DND-41 (cell line): ENCODE data around the gene TRIM4.
"Not testable (repeated sequence)": the region's sequence is repeated elsewhere in the genome, so short reads cannot be mapped to it uniquely, and the experiment has no call there.

Experiments used
- ATAC-seq: fragments of 200-7000 bp; cut with Tn5 transposase; 3 replicates; pipeline ENCODE4 v1.9.1; 2021; ENCODE audit warnings: low read depth; ENCODE audit not compliant: insufficient read depth
- DNase-seq: peaks from one replicate; pipeline ENCODE4 v3.0.0-alpha.2; 2020
- H2AFZ ChIP-seq: 2 replicates; pipeline ENCODE4 v1.6.0; 2012; ENCODE audit warnings: low read depth, low read length
- H3K27ac ChIP-seq: 2 replicates; pipeline ENCODE4 v1.5.1; 2012; ENCODE audit warnings: low read length, inconsistent platforms
- H3K27me3 ChIP-seq: fragments of 200-600 bp; sonication (generic); 2 replicates; pipeline ENCODE4 v1.6.0; 2012; ENCODE audit warnings: low read length, mild to moderate bottlenecking, inconsistent platforms; ENCODE audit not compliant: insufficient read depth, poor library complexity
- H3K36me3 ChIP-seq: 2 replicates; pipeline ENCODE4 v1.5.1; 2012; ENCODE audit warnings: low read length, inconsistent platforms; ENCODE audit not compliant: insufficient read depth
- H3K4me1 ChIP-seq: 2 replicates; pipeline ENCODE4 v1.5.1; 2012; ENCODE audit warnings: mild to moderate bottlenecking, low read length; ENCODE audit not compliant: insufficient read depth
- H3K4me2 ChIP-seq: 2 replicates; pipeline ENCODE4 v1.6.0; 2012; ENCODE audit warnings: mild to moderate bottlenecking, moderate library complexity, low read length, inconsistent platforms; ENCODE audit not compliant: insufficient read depth
- H3K4me3 ChIP-seq, 2 experiments: fragments of 200-600 bp in 1 of 2; shearing (Covaris generic) in 1 of 2; 2 replicates each; pipeline ENCODE4 v1.5.1; 2012 to 2016; ENCODE audit warnings: inconsistent platforms in 2 of 2, low read length in 2 of 2, mild to moderate bottlenecking in 2 of 2, low read depth in 1 of 2, moderate library complexity in 1 of 2
- H3K79me2 ChIP-seq: 2 replicates; pipeline ENCODE4 v1.6.0; 2012; ENCODE audit warnings: low read length, inconsistent platforms; ENCODE audit not compliant: insufficient read depth
- H3K9ac ChIP-seq: 2 replicates; pipeline ENCODE4 v1.6.0; 2012; ENCODE audit warnings: low read depth, mild to moderate bottlenecking, inconsistent platforms, low read length, moderate library complexity
- H3K9me3 ChIP-seq: 2 replicates; pipeline ENCODE4 v1.5.1; 2012; ENCODE audit warnings: low read length, moderate library complexity, mild to moderate bottlenecking, inconsistent platforms; ENCODE audit not compliant: insufficient read depth, severe bottlenecking
- H4K20me1 ChIP-seq: 2 replicates; pipeline ENCODE4 v1.6.0; 2012; ENCODE audit warnings: low read length; ENCODE audit not compliant: insufficient read depth
- EZH2 ChIP-seq: IDR thresholded peaks from 3 replicates; pipeline ENCODE4 v1.6.1; 2012; ENCODE audit warnings: borderline replicate concordance, low read depth, mild to moderate bottlenecking, moderate library complexity, low read length, inconsistent platforms; ENCODE audit not compliant: severe bottlenecking
- TF ChIP-seq, protein P1 (sequence below): IDR thresholded peaks from 2 replicates; pipeline ENCODE4 v1.5.1; 2012; ENCODE audit warnings: borderline replicate concordance, low read length, moderate library complexity, mild to moderate bottlenecking; ENCODE audit not compliant: poor library complexity, severe bottlenecking; ENCODE audit errors: extremely low read depth

TRIM4 gene

DNA sequence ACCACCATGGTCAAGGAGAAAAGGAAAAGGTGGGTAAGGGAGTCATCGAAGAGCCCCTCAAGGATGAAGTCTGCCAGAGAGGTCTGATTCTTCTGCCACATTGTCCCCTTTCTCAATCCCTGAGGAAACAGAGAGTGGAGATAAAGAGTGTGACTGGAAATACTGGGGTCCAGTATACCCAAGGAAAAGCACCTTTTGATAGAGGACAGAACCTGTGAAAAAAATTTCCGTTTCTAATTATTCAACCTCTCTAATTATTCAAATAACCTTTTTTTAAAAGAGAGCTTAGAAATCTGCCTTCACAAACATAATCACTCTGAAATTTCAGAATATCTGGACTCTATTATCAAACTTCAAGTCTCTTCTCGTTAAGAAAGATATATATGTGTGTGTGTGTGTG is 42.4 kb downstream of the TRIM4 start, which contains the start of gene OR2AE1:
Gene OR2AE1 (minus strand): TSS at position 101 of the 400 bp plus-strand sequence. CDS start 0 bp downstream, at position 101.
- Histone ChIP-seq H3K9ac (no peak within 1 kb of the TSS), H3K4me2 (no peak within 1 kb of the TSS), H3K9me3 (no peaks in the 10 kb centered on the region), H3K4me3 (no peak within 1 kb of the TSS), H2AFZ (no peak within 1 kb of the TSS), H3K4me1 (no peaks in the 10 kb centered on the region), H3K27ac (no peak within 1 kb of the TSS), H4K20me1 (no peaks in the 10 kb centered on the region), H3K27me3 (no peaks in the 10 kb centered on the region), H3K36me3 (no peaks in the 10 kb centered on the region), H3K79me2 (no peaks in the 10 kb centered on the region)
- TF ChIP-seq, protein P1, sequence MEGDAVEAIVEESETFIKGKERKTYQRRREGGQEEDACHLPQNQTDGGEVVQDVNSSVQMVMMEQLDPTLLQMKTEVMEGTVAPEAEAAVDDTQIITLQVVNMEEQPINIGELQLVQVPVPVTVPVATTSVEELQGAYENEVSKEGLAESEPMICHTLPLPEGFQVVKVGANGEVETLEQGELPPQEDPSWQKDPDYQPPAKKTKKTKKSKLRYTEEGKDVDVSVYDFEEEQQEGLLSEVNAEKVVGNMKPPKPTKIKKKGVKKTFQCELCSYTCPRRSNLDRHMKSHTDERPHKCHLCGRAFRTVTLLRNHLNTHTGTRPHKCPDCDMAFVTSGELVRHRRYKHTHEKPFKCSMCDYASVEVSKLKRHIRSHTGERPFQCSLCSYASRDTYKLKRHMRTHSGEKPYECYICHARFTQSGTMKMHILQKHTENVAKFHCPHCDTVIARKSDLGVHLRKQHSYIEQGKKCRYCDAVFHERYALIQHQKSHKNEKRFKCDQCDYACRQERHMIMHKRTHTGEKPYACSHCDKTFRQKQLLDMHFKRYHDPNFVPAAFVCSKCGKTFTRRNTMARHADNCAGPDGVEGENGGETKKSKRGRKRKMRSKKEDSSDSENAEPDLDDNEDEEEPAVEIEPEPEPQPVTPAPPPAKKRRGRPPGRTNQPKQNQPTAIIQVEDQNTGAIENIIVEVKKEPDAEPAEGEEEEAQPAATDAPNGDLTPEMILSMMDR: no peak
- no peak for TF ChIP-seq EZH2
- DNase-seq (no peak), ATAC-seq (no peak)

GRCh38 chr7:99876491-99876890 is 42.8 kb downstream of the TRIM4 start:
- no peak overlapping the region for H3K9ac ChIP-seq
- no peak for DNase-seq

GRCh38 chr7:99868246-99868645 is 51.1 kb downstream of the TRIM4 start:
- ATAC-seq: no peak
- Histone ChIP-seq H4K20me1 (no peaks in the 10 kb centered on the region), H2AFZ (no peak overlapping the region), H3K4me1 (no peaks in the 10 kb centered on the region), H3K36me3 (no peaks in the 10 kb centered on the region), H3K9ac (no peak overlapping the region), H3K4me3 (no peak overlapping the region), H3K27me3 (peaks cover 2% of the 10 kb centered on the region), H3K79me2 (no peaks in the 10 kb centered on the region), H3K4me2 (no peak overlapping the region), H3K27ac (no peak overlapping the region), H3K9me3 (peaks cover 6% of the 10 kb centered on the region)
- no peak for DNase-seq
- TF ChIP-seq, protein P1: no peak
- TF ChIP-seq EZH2: no peak

More at GRCh38 chr7:99876491-99876890, 42.8 kb downstream of the TRIM4 start:
- Histone ChIP-seq H3K4me2 (no peak overlapping the region), H3K27me3 (no peaks in the 10 kb centered on the region), H3K4me1 (no peaks in the 10 kb centered on the region), H3K79me2 (no peaks in the 10 kb centered on the region), H3K36me3 (no peaks in the 10 kb centered on the region), H4K20me1 (no peaks in the 10 kb centered on the region), H3K9me3 (no peaks in the 10 kb centered on the region), H3K27ac (no peak overlapping the region), H2AFZ (no peak overlapping the region), H3K4me3 (no peak overlapping the region)
- TF ChIP-seq EZH2: no peak
- TF ChIP-seq, protein P1: peak; percentile 26
- no peak for ATAC-seq

GRCh38 chr7:99867477-99867876 is 51.9 kb downstream of the TRIM4 start:
- H3K36me3 ChIP-seq, H3K27me3 ChIP-seq, H3K79me2 ChIP-seq, H3K27ac ChIP-seq, ATAC-seq, H3K4me1 ChIP-seq, H3K4me2 ChIP-seq, DNase-seq, H3K9me3 ChIP-seq, H4K20me1 ChIP-seq, H3K4me3 ChIP-seq, H3K9ac ChIP-seq, H2AFZ ChIP-seq: not testable (repeated sequence)
